Thyroid gland (tissue), 4 donors: Measurements from ENCODE around the gene PDZD7. TPM values are rescaled to one million over a fixed set of nuclear protein-coding genes. Genes with fewer than 3 reads are reported as not detected.
A peak's percentile ranks its signal among the peaks of the same experiment; 100 is the strongest.

Experiments
- DNase-seq, 2 donors: peaks; one replicate each; pipeline ENCODE4 v3.0.0-alpha.2; 2019
- H3K27ac ChIP-seq, 3 donors: fragments of 200-600 bp; sonication (generic); 1 replicate in 2 of 3; 2 replicates in 1 of 3; pipeline ENCODE4 v1.5.1; 2016 to 2019; ENCODE audit warnings: mild to moderate bottlenecking in 1 of 3, moderate library complexity in 1 of 3
- H3K27me3 ChIP-seq: fragments of 200-600 bp; sonication (generic); one replicate; pipeline ENCODE4 v1.5.1; 2019
- H3K36me3 ChIP-seq, 2 donors: fragments of 200-600 bp; sonication (generic); one replicate each; pipeline ENCODE4 v1.5.1; 2016 to 2019
- H3K4me1 ChIP-seq, 2 donors: fragments of 200-600 bp; sonication (generic); one replicate each; pipeline ENCODE4 v1.5.1; 2017 to 2019
- H3K4me3 ChIP-seq, 3 donors: fragments of 200-600 bp; sonication (generic); replicated peaks in 1 of 3; 1 replicate in 2 of 3; 2 replicates in 1 of 3; pipeline ENCODE4 v1.5.1; 2016; ENCODE audit warnings: mild to moderate bottlenecking in 1 of 3
- H3K9me3 ChIP-seq: fragments of 200-600 bp; sonication (generic); one replicate; pipeline ENCODE4 v1.5.1; 2017
- CTCF ChIP-seq, 6 experiments: fragments of 200-600 bp in 3 of 6; fragments of 450-650 bp in 3 of 6; sonication (generic) in 3 of 6; IDR thresholded peaks; one replicate each; pipeline ENCODE4 v1.5.1; 2016 to 2019; ENCODE audit warnings: antibody characterized with exemption in 6 of 6, mild to moderate bottlenecking in 2 of 6, inconsistent platforms in 1 of 6, moderate library complexity in 1 of 6
- POLR2A ChIP-seq, 2 donors: fragments of 450-650 bp; IDR thresholded peaks; one replicate each; pipeline ENCODE4 v1.6.1; 2017; ENCODE audit warnings: antibody characterized with exemption in 2 of 2, mild to moderate bottlenecking in 2 of 2, moderate library complexity in 1 of 2
- WGBS, 2 donors: methylation state at CpG; one replicate each; pipeline ENCODE4 v1.1.5; 2017; 5-methylcytosine and 5-hydroxymethylcytosine counted together
- intact Hi-C: fragments of 100-400 bp; cut with DNase I; formaldehyde crosslinking; loops from one replicate; pipeline ENCODE4 v1.15.1; 2023
- total RNA-seq, 4 donors: library from RNA; depleted of rRNA; stranded (reverse); fragments of >200 nt; gene quantifications; one replicate each; pipeline ENCODE4 v1.2.3, GENCODE V29; 2016

Gene PDZD7
- total RNA-seq, result 1 to 10 TPM in 1 of 4 donors, under 1 TPM in 3; 0.24 to 1.1 (median 0.69) TPM

GRCh38 chr10:101031128-101031795 lies at the start of gene PDZD7, which contains the start of gene SFXN3:
PDZD7 (minus strand) TSS chr10:101031129; CDS start chr10:101030219, 910 bp downstream.
SFXN3 (plus strand) TSS chr10:101031234; CDS start chr10:101034695, 3,461 bp downstream.
- WGBS, 2 donors, result 0 to 1% methylated on average over 17 to 26 of the region's 38 CpGs
- peak; percentile 95 to 96 for DNase-seq
- Histone ChIP-seq H3K27ac (peak within 1 kb of the TSS; percentile 94 to 99 (median 97)), H3K4me1 (peaks cover 22 to 36% of the 10 kb centered on the region in 2 donors), H3K36me3 (peaks cover 0 to 4% of the 10 kb centered on the region in 2 donors), H3K27me3 (no peaks in the 10 kb centered on the region), H3K4me3 (peak within 1 kb of the TSS; percentile 24 to 84 (median 66)), H3K9me3 (no peaks in the 10 kb centered on the region)
- TF ChIP-seq CTCF (IDR thresholded peaks at IDR 0.05) (no peak), POLR2A (IDR thresholded peaks at IDR 0.05) (peak in 1 of 2 donors; percentile 70)
- intact Hi-C loops, result loop anchor here (5.0 kb wide), 1 partner anchor 36 kb away; no protein-coding TSS in a partner anchor

GRCh38 chr10:101079874-101080273 lies 48.9 kb upstream of the PDZD7 start:
- Histone ChIP-seq H3K4me3 (no peak overlapping the region), H3K27me3 (no peaks in the 10 kb centered on the region), H3K4me1 (no peaks in the 10 kb centered on the region), H3K9me3 (no peaks in the 10 kb centered on the region), H3K36me3 (no peaks in the 10 kb centered on the region), H3K27ac (no peak overlapping the region)
- no peak for DNase-seq
- intact Hi-C loops, result no loop called here
- 55 to 72% methylated on average over 1 of the region's 1 CpG for WGBS, 2 donors
- no peak for TF ChIP-seq CTCF (IDR thresholded peaks at IDR 0.05)
- TF ChIP-seq POLR2A (IDR thresholded peaks at IDR 0.05), result no peak

- Histone ChIP-seq H3K27ac (no peak overlapping the region), H3K4me3 (no peak overlapping the region), H3K27me3 (no peaks in the 10 kb centered on the region), H3K4me1 (no peaks in the 10 kb centered on the region), H3K36me3 (no peaks in the 10 kb centered on the region), H3K9me3 (no peaks in the 10 kb centered on the region)
- 64 to 77% methylated on average over 5 of the region's 5 CpGs for WGBS, 2 donors
- no peak for DNase-seq
- intact Hi-C loops, result no loop called here
- TF ChIP-seq CTCF (IDR thresholded peaks at IDR 0.05) (no peak), POLR2A (IDR thresholded peaks at IDR 0.05) (no peak)
Measured at GRCh38 chr10:101076630-101077029, 45.7 kb upstream of the PDZD7 start.

GRCh38 chr10:101075775-101076174 lies 44.8 kb upstream of the PDZD7 start:
- Histone ChIP-seq H3K27me3 (no peaks in the 10 kb centered on the region), H3K4me1 (no peaks in the 10 kb centered on the region), H3K4me3 (no peak overlapping the region), H3K9me3 (no peaks in the 10 kb centered on the region), H3K27ac (no peak overlapping the region), H3K36me3 (no peaks in the 10 kb centered on the region)
- DNase-seq, result no peak
- 12 to 15% methylated on average over 4 of the region's 4 CpGs for WGBS, 2 donors
- TF ChIP-seq CTCF (IDR thresholded peaks at IDR 0.05) (no peak), POLR2A (IDR thresholded peaks at IDR 0.05) (no peak)
- intact Hi-C loops, result no loop called here

GRCh38 chr10:101073631-101074030 lies 42.7 kb upstream of the PDZD7 start:
- Histone ChIP-seq H3K4me1 (no peaks in the 10 kb centered on the region), H3K27me3 (no peaks in the 10 kb centered on the region), H3K27ac (no peak overlapping the region), H3K9me3 (no peaks in the 10 kb centered on the region), H3K4me3 (no peak overlapping the region), H3K36me3 (no peaks in the 10 kb centered on the region)
- WGBS, 2 donors, result 8% methylated on average over 13 of the region's 13 CpGs
- DNase-seq, result no peak
- no peak for TF ChIP-seq CTCF (IDR thresholded peaks at IDR 0.05)
- TF ChIP-seq POLR2A (IDR thresholded peaks at IDR 0.05), result no peak
- intact Hi-C loops, result no loop called here
